ENCODE results near the gene PNPLA7.

GRCh38 chr9:137428841-137429545 lies 121.2 kb downstream of the PNPLA7 start:
- TF ChIP-seq, protein P1, sequence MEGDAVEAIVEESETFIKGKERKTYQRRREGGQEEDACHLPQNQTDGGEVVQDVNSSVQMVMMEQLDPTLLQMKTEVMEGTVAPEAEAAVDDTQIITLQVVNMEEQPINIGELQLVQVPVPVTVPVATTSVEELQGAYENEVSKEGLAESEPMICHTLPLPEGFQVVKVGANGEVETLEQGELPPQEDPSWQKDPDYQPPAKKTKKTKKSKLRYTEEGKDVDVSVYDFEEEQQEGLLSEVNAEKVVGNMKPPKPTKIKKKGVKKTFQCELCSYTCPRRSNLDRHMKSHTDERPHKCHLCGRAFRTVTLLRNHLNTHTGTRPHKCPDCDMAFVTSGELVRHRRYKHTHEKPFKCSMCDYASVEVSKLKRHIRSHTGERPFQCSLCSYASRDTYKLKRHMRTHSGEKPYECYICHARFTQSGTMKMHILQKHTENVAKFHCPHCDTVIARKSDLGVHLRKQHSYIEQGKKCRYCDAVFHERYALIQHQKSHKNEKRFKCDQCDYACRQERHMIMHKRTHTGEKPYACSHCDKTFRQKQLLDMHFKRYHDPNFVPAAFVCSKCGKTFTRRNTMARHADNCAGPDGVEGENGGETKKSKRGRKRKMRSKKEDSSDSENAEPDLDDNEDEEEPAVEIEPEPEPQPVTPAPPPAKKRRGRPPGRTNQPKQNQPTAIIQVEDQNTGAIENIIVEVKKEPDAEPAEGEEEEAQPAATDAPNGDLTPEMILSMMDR (IDR thresholded peaks at IDR 0.05) = no peak
- TF ChIP-seq POLR2A (IDR thresholded peaks at IDR 0.05) = no peak
